MM.1S (cell line): ENCODE results near the gene ARHGAP26.

Experiments
- DNase-seq: peaks from one replicate; pipeline ENCODE4 v3.0.0-alpha.2; 2015
- H2AFZ ChIP-seq: fragments of 300-600 bp; sonication (generic); 2 replicates; pipeline ENCODE4 v1.6.0; 2016; ENCODE audit warnings: antibody characterized with exemption, low read length
- H3F3A ChIP-seq: fragments of 300-600 bp; sonication (generic); 2 replicates; pipeline ENCODE4 v1.6.1; 2016; ENCODE audit warnings: mild to moderate bottlenecking, antibody characterized with exemption, low read length, moderate library complexity, mixed read lengths; ENCODE audit not compliant: insufficient read depth
- H3K27ac ChIP-seq: fragments of 300-600 bp; sonication (generic); 2 replicates; pipeline ENCODE4 v1.5.1; 2016; ENCODE audit warnings: mild to moderate bottlenecking, low read length
- H3K27me3 ChIP-seq: fragments of 300-600 bp; sonication (generic); replicated peaks from 2 replicates; pipeline ENCODE4 v1.6.0; 2016; ENCODE audit warnings: low read length; ENCODE audit not compliant: insufficient read depth
- H3K36me3 ChIP-seq: fragments of 300-600 bp; sonication (generic); replicated peaks from 2 replicates; pipeline ENCODE4 v1.6.1; 2016; ENCODE audit warnings: mild to moderate bottlenecking, low read length, mixed read lengths; ENCODE audit not compliant: insufficient read depth
- H3K4me1 ChIP-seq: fragments of 300-600 bp; sonication (generic); 2 replicates; pipeline ENCODE4 v1.6.1; 2016; ENCODE audit warnings: low read length, mixed read lengths
- H3K4me2 ChIP-seq: fragments of 300-600 bp; sonication (generic); 2 replicates; pipeline ENCODE4 v1.6.0; 2016; ENCODE audit warnings: low read depth, low read length
- H3K4me3 ChIP-seq: fragments of 300-600 bp; sonication (generic); 2 replicates; pipeline ENCODE4 v1.5.1; 2016; ENCODE audit warnings: low read length, mixed read lengths
- H3K79me2 ChIP-seq: fragments of 300-600 bp; sonication (generic); 2 replicates; pipeline ENCODE4 v1.6.1; 2016; ENCODE audit warnings: mixed run types, low read length, mixed read lengths
- H3K9ac ChIP-seq: fragments of 300-600 bp; sonication (generic); 2 replicates; pipeline ENCODE4 v1.6.1; 2016; ENCODE audit warnings: low read length, mixed read lengths
- H3K9me2 ChIP-seq: fragments of 300-600 bp; sonication (generic); replicated peaks from 2 replicates; pipeline ENCODE4 v1.6.1; 2016; ENCODE audit warnings: mild to moderate bottlenecking, low read length, mixed read lengths; ENCODE audit not compliant: insufficient read depth
- H3K9me3 ChIP-seq: fragments of 300-600 bp; sonication (generic); replicated peaks from 2 replicates; pipeline ENCODE4 v1.6.1; 2016; ENCODE audit warnings: mild to moderate bottlenecking, low read length, mixed read lengths; ENCODE audit not compliant: insufficient read depth
- H4K20me1 ChIP-seq: fragments of 300-600 bp; sonication (generic); 2 replicates; pipeline ENCODE4 v1.6.1; 2016; ENCODE audit warnings: mild to moderate bottlenecking, low read length, moderate library complexity, mixed read lengths; ENCODE audit not compliant: insufficient read depth
- CTCF ChIP-seq: fragments of 300-600 bp; sonication (generic); IDR thresholded peaks from 2 replicates; pipeline ENCODE4 v1.5.1; 2016; ENCODE audit warnings: antibody characterized with exemption, low read length, mixed read lengths
- EZH2 ChIP-seq: fragments of 300-600 bp; sonication (generic); optimal IDR thresholded peaks from 2 replicates; pipeline ENCODE3; 2017; ENCODE audit warnings: low read depth, mild to moderate bottlenecking, antibody characterized with exemption, low read length, mixed read lengths
- EZH2phosphoT487 ChIP-seq: fragments of 300-600 bp; sonication (generic); IDR thresholded peaks from 2 replicates; pipeline ENCODE4 v1.6.1; 2018; ENCODE audit warnings: antibody characterized with exemption, low read length

The ARHGAP26 gene

DNA sequence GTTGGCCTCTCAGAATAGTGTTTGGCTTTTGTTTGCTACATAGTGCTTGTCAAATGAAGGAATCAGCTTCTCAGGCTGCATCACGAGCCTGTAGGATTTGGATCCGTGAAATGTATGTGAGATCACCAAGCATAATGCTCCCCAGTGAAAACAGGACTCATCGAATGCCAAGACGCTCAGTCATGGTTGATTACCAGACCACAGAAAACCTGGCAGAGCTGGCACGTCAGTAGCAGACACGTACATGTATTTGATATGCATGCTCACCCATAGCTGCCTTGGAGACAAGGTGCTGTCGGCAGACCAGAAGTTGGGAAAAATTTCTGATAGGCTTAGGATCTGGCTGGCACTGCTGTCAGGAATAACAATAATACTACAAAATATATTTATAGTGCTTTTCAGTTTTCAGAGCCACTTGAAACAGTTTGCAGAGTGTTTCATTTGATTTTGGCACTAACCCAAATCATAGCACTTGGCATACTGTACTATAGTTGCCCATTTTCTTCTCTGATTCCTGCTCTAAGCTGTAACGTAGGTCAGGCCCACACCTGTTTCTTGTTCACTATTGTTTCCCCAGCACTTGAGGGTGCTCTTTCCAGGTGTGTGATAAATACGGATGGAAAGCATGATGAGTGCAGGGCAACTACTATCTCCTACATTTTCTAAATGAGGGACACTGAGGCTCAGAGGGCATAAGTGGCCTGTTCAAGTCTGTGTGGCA lies 407.2 kb downstream of the ARHGAP26 start:
- Histone ChIP-seq H3K27ac (no peak overlapping the region), H3K9ac (no peak overlapping the region)
- DNase-seq, result no peak

GRCh38 chr5:143179126-143179740 lies 409.1 kb downstream of the ARHGAP26 start:
- H4K20me1 ChIP-seq, result no peaks in the 10 kb centered on the region
- H3K27me3 ChIP-seq, result no peaks in the 10 kb centered on the region
- H3F3A ChIP-seq, result peaks cover 9% of the 10 kb centered on the region; the same call in 1 of the 2 replicates
- H3K4me3 ChIP-seq, result no peak overlapping the region
- no peak overlapping the region for H2AFZ ChIP-seq
- H3K9ac ChIP-seq, result no peak overlapping the region
- H3K27ac ChIP-seq, result no peak overlapping the region
- no peaks in the 10 kb centered on the region for H3K36me3 ChIP-seq
- H3K4me1 ChIP-seq, result peaks cover 25% of the 10 kb centered on the region
- TF ChIP-seq CTCF (no peak), EZH2 (no peak), EZH2phosphoT487 (no peak)
- H3K4me2 ChIP-seq, result no peak overlapping the region
- no peaks in the 10 kb centered on the region for H3K79me2 ChIP-seq
- no peaks in the 10 kb centered on the region for H3K9me2 ChIP-seq
- no peak for DNase-seq
- no peaks in the 10 kb centered on the region for H3K9me3 ChIP-seq

More for the DNA sequence above, 407.2 kb downstream of the ARHGAP26 start:
- Histone ChIP-seq H4K20me1 (no peaks in the 10 kb centered on the region), H2AFZ (no peak overlapping the region), H3K9me3 (no peaks in the 10 kb centered on the region), H3K4me2 (no peak overlapping the region), H3K4me1 (peaks cover 7% of the 10 kb centered on the region), H3F3A (0 out of 2 replicates have a peak, but pooled peaks cover under 1% of the 10 kb centered on the region), H3K9me2 (no peaks in the 10 kb centered on the region), H3K4me3 (no peak overlapping the region), H3K36me3 (no peaks in the 10 kb centered on the region), H3K79me2 (no peaks in the 10 kb centered on the region), H3K27me3 (no peaks in the 10 kb centered on the region)
- TF ChIP-seq EZH2, result no peak
- no peak for TF ChIP-seq EZH2phosphoT487
- no peak for TF ChIP-seq CTCF

DNA sequence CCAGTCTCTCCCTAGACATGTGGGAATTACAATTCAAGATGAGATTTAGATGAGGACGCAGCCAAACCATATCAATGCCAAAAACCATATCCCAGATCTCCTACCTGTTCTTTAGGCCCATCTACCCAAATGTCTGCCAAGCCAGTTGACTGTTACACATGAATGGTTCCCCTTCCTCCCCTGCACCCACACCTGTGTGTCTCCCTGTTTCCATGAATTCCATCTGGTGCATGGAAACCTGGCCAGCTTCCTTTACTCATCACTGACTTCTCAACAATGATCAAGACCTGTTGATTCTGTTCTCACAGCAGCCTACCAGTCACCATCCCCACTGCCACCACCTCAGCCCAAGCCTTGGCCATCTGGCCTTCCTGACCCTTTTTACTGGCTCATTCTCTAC lies 410.6 kb downstream of the ARHGAP26 start:
- TF ChIP-seq EZH2phosphoT487, result no peak
- TF ChIP-seq EZH2, result no peak
- no peak for TF ChIP-seq CTCF
- Histone ChIP-seq H3K9ac (no peak overlapping the region), H3K79me2 (no peaks in the 10 kb centered on the region), H3K4me2 (no peak overlapping the region), H3K9me2 (no peaks in the 10 kb centered on the region), H3K36me3 (no peaks in the 10 kb centered on the region), H2AFZ (no peak overlapping the region), H3K27ac (no peak overlapping the region), H3F3A (peaks cover 9% of the 10 kb centered on the region; the same call in 1 of the 2 replicates), H3K9me3 (no peaks in the 10 kb centered on the region), H3K27me3 (no peaks in the 10 kb centered on the region), H3K4me3 (no peak overlapping the region), H4K20me1 (no peaks in the 10 kb centered on the region), H3K4me1 (peaks cover 28% of the 10 kb centered on the region)
- DNase-seq, result no peak
